GM18861 (cell line): ENCODE results near the gene BBS2.

Experiments
- ATAC-seq: cut with Tn5 transposase; IDR thresholded peaks from one replicate; pipeline ENCODE4 v1.9.1; 2021; ENCODE audit not compliant: unreplicated experiment

BBS2 gene, protein sequence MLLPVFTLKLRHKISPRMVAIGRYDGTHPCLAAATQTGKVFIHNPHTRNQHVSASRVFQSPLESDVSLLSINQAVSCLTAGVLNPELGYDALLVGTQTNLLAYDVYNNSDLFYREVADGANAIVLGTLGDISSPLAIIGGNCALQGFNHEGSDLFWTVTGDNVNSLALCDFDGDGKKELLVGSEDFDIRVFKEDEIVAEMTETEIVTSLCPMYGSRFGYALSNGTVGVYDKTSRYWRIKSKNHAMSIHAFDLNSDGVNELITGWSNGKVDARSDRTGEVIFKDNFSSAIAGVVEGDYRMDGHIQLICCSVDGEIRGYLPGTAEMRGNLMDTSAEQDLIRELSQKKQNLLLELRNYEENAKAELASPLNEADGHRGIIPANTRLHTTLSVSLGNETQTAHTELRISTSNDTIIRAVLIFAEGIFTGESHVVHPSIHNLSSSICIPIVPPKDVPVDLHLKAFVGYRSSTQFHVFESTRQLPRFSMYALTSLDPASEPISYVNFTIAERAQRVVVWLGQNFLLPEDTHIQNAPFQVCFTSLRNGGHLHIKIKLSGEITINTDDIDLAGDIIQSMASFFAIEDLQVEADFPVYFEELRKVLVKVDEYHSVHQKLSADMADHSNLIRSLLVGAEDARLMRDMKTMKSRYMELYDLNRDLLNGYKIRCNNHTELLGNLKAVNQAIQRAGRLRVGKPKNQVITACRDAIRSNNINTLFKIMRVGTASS

DNA sequence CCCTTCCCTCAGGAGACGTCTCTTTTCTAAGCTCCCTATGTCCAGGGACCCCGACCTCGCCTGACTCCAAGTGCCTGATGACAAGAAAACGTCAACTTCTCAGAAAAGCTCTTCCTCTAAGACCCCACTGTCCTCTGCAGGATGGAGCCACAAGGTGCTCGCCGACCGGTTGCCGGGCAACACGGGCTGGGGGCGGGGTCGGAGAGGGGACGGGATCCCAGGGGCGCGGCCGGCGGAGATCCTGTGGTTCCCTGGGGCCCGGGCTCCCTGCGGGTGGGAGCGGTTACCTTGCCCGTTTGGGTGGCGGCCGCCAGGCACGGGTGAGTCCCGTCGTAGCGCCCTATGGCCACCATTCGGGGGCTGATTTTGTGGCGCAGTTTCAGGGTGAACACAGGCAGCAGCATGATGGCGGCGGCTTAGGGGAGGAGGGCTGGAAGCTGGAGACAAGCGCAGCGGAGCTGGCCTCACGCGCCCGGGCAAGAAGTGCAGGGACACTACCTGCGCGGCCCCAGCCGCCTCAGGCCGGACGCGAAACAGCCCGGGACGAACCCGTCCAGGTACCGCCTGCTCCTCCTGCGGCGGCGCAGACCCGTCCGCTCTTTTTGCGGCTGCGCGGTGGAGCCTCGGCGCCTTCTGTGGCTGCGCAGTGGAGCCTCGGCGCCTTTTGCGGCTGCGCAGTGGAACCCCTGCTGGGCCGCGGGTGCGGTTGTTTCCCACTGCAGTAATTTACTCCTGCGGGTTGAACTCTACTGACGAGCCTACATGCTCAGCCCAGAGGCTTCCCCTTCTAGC, at the start of gene BBS2:
Gene BBS2 (minus strand): TSS at position 566 of the 792 bp plus-strand sequence. CDS start 162 bp downstream, at position 404.
- ATAC-seq = peak; percentile 76

DNA sequence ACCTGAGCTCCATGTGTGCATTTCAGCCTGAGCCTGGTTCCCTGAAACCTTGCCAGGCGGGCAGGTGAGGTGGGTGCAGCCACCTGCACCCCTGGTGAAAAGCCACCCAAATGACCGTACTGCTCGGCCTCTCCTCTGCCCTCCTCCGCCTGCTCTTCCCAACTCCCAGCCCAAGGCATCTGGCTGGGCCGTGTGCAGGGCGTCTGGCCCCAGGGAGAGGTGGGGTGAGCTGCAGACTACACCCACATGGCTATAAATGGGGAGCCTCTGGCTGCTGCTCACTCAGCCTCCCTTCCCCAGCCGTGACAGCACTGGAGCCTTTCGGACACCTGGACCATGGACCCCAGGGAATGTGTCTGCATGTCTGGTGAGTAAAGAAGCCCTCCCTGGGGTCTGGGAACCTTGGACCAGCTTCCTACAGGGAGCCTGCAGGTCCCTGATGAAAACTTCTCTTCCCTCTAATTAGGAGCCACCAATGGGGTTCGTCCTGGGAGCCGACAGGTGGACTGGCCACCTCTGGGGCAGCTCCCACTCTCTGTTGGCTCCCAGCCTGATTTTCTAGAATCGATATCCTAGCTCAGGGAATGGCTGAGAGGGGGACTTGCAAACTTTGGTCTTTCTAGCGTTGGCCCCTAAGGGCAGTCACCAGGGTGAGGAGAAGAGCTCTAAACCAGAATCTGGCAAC, 45.1 kb upstream of the BBS2 start, which contains the start of gene MT4:
Gene MT4 (plus strand): TSS at position 281 of the 685 bp plus-strand sequence. CDS start 56 bp downstream, at position 337.
- no peak for ATAC-seq

DNA sequence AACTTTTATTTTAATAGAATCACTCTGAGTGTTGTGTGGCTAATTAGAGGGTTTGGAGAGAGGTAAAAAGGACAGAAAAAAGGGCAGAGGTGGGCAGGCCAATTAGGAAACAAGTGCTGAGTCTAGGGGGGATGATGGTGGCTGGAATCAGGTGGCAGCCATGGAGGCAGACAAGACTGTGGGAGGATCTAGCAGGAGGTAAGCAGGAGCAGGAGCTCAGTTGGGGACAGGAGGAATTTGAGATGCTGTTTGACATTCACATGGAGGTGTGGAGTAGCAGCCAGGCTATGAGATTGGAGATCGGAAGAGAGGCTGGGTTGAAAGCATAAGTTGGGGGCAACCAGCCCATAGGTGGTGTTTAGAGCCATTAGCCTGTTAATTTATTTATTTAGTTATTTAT, 41.3 kb upstream of the BBS2 start:
- no peak for ATAC-seq

DNA sequence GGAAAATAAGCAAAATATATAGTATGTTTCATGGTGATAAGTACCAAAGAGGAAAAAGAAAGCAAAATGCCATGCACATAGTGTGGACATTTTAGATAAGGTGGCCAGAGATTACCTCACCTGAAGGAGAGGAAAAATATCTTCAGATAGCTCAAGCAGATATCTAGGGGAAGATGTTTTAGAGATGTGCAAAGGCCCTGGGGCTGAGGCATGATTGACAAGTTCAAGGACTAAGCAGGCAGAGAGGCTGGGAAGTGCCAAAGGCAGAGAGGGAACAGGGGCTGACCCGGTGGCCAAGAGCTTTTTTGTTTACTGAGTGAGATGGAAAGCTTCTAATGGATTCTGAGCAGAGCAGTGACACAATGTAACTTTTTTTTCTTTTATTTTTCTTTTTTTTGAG, 40.6 kb upstream of the BBS2 start:
- ATAC-seq = no peak

DNA sequence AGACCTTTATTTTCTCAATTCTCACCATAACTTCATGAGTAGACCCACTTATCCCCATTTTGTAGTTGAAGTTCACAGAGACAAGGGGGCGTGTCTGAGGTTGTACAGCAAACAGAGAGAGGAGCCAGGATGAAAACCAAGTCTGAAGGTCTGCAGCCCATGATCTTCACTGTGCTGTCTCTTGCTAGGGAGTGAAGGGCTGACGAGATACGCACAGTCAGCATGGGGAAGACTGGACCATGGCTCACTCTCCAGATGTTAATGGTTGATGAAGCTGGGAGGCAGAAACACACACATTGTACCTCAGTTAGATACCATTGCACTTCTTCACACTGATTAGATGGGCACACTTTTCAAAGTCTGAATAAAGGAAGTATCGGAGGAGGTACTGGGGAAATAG, 39.3 kb upstream of the BBS2 start:
- ATAC-seq = no peak

DNA sequence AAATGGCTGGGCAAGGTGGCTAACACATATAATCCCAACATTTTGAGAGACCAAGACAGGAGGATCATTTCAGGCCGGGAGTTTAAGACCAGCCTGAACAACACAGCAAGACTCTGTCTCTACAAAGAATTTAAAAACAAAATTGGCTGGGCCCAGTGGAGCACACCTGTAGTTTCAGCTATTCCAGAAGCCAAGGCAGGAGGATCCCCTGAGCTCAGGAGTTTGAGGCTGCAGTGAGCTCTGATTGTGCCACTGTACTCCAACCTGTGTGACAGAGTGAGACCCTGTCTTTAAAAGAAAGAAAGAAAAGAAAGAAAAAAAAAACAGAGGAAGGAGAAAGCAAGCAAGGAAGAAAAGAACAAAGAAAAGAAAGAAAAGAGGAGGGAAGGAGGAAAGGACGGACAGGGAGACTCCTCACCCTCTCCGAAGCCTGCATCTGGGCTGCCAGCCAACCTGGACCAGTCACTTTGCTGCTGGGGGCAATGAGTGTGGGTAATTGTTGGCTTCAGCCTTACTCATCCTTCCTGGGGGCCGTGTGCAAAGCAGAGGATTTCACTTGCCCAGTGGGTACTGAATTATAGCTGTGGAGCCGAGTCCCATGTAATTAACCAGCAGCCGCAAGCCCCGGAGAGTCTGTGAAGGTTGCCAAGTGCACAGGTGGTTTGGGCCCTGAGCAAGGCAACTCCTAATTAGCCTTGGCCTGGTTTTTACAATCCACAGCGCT, 38.4 kb upstream of the BBS2 start:
- no peak for ATAC-seq

DNA sequence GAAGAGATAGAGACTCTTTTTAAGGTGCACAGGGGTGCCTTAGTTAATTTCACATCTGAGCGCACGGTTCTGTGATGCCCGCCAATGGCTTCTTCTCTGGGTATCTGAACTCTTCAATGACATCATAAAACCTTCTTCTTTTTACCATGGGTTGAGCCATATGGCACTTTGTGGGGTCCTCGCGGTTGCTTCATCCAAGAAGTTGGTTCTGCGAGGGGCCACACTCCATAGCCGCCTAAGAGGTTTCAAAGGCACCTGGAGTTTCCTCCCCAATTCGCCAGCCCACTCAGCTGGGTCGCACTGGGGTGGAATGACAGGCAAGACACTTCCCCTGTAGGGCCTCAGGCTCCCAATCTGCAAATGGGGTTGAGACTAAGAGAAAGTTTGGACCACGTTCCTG, 34.6 kb upstream of the BBS2 start:
- ATAC-seq = no peak

DNA sequence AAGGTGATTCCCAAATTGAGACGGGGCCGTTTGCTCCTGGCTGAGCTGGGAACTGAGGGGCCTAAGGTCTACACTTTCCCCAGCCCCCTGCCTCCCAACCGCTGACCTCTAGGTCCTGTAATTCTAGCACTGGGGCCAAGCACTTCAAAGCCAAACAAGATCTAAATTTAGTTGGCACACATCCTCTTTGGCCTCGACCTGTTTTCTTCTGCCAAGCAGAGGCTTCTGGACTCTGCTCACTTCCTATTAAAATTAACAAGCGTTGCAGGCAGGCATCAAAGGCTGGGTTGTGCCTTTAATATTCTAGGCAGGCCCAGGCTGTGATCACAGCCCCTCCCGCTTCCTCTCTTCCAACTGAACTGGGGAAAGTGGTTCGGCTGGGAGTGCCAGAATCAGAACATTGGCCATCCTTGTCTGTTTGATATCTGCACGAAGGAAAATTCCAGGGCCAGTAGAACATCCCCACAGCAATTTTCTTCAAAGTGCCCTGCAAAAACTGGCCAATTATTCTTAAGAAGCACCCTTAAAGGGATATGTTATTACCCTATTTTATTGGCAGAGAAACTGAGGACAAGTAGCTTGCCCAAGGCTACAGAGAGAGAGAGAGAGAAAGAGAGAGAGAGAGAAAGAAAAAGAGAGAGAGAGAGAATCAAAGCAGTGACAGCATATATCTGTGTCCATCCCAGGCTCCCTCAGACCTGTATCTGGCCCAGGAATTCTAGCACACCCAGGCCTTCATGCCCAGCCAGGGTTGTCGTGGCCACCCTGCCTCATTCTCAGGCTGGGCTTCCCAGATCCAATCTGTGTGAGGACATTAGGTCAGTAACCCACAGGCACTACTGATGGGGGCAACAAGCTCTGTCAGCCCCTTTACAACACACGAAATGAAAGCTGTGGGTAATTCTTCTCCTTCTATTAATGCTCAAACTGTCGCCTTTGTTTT, 32.2 kb upstream of the BBS2 start:
- no peak for ATAC-seq

DNA sequence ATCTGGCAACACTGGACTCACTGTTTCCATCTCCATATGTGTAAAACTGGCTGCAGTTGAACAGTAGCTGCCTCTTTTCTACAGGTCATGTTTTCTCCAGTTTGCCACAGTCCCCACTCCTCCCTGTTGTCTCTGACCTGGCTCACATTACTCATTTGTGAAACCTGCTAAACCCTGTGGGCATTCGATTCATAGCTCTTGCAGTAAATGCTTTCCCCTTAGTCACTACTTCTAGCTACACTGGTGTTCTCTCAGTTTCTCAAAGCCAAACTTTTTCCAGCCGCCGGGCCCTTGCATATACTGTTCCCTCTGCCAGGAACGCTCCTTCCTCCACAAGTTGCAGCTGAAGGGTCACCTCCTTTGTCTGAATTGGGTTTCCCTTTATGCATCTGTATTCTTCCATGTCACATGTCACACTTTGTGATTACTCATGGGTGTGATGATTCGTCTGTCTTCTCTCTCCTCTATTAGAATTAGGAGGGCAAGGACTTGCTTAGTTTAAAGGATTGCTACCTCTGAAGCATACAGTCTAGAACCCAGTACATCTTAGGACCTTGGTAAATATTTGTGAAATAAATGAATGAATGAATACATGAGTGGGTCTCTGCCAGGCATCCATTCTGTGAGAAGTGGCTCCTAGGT, 30.0 kb upstream of the BBS2 start:
- ATAC-seq = no peak

DNA sequence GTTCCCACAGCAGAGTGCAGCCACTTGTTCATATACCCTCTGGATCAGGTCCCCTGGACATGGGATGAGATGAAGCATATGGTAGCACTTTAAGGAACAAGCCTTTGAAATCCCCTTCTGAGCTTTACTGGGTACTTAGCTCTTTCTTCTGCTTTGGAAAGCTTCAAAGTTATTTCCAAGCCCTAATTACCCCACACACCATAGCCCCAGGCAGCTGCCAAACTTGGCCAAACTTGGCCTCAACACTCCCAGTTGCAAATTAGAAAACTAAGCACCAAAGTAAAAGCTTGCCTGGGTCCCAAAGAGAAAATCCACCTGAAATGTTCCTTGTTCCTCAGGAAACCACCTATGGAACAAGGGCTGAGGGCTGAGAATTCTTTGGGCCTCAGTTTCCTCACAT, 29.3 kb upstream of the BBS2 start:
- ATAC-seq = no peak

DNA sequence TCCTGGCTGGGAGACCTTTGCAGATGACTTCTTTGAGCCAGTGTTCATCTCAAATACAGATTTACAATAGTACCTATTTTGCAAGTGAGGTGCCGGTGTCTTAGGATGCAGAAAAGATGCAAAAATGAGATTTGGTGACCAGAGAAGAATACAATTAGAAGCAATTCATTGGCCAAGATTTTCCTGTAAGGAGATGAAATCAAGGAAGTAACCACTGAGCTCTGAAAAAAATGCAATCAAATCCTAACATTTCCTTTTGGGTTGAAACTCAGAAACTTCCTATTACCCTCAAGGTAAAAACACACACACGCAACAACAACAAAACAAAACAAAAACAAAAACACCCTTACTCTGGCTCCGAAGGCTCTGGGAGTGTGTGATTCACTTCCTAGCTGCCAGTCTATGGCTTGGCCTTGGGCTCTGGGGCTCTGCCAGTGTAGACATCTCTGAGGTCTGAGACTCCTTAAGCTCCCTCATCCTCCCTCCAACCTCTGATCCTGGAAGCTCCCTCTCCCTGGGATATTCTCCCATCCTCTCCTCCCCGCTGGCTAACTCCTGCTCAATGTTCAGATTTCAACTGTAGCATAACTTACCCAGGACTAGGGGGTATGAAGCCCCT, 28.2 kb upstream of the BBS2 start:
- ATAC-seq = no peak

DNA sequence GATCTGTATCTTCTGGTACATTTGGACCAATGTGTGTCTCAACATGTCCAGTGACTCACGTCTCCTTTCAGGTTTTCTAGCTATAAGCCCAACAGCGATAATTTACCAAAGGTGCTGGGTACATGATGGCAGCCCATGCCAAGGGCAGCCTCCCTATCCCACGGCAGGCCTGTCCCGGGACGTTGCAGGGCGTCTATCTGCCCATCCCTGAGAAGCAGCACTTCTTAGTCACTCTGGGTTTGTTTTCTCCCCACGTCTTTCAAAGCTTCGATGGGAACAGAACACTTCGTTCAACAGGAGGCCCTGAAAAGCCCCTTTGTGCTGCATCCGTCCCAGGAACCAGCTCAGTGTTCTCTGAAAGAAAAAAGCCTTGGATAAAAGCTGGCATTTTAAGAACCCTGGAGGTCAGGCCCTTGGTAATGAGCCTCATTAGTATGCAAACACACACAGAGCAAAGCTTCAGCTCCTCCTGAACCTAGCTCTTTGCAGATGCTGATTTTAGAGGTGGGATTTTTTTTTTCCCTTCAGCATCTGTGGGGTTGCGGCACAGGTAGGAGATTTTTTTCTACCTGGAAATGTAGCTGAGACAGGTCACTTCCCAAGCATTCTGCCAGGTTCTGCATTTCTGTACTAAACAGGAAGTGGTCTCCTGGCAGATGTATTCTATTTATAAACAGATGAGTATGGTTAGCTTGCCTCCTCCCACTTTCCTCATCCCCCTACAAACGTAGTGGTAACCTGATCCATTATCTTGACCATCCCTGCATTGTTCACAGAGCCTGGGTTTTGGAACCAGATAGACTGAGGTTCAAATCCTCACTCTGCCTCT, 27.5 kb upstream of the BBS2 start:
- no peak for ATAC-seq

DNA sequence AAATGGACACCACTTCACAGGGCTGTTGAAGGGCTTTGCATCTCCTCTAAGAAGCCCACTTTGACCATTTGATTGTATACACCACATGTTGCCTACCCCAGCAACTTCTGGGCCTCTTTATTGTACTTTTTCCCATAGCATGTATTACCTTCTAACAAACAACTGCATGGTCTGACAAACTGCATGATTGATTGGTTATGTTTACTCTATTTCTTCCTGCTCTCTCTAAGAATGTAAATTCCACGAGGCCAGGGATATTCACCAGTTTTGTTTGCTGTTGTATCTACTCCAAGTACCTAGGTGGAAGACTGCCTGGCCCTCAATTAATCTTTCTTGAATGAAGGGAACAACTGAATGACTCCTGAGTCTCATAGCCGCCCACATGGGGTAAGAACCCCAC, 22.2 kb upstream of the BBS2 start:
- ATAC-seq = no peak

DNA sequence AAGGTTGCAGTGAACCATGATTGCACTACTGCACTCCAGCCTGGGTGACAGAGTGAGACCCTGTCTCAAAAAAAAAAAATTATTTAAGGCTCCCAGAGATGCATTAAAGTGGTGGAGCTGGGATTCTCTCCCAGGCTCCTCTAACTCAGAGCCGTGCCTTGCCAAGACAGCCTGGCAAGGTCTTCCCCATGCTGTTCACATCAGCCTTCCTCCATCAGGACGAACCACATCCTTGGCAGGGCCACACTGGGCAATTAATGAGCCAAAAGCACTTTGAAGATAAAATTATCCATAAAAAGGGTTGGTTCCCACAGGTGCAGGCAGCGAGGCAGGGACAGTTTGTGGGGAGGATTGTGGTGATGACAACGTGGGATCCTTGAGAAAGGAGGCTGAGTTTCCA, 19.8 kb upstream of the BBS2 start:
- no peak for ATAC-seq

DNA sequence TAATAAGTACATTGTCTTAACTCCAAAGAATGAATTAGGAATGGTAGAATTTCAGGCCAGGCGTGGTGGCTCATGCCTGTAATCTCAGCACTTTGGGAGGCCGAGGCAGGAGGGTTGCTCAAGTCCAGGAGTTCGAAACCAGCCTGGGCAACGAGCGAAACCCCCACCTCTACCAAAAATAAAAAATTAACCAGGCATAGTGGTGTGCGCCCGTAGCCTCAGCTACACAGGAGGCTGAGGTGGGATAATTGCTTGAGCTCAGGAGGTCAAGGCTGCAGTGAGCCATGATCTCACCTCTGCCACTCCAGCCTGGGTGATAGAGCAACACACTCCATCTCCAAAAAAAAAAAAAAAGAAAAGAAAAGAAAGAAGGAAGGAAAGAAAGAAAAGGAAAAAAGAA, 18.5 kb upstream of the BBS2 start:
- no peak for ATAC-seq

DNA sequence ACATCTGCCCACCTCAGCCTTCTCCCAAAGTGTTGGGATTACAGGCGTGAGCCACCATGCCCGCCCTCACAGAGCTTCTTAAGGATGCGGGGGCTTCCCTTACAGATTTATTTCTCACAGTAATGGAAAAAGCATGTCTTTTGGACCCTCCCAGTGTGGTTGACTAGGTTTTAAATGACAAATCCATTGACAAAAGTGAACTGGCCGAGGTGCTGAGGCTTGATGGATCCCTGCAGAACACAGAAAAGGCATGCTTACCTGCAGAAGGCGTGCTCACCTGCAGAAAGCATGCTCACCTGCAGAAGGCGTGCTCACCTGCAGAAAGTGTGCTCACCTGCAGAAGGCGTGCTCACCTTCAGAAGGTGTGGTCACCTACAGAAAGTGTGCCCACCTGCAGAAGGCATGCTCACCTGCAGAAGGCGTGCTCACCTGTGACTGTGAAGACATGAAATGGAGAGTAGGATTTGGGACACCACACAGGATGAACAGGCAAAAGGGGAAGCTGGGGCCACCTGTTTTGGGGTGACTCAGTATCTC, 15.1 kb upstream of the BBS2 start:
- no peak for ATAC-seq

DNA sequence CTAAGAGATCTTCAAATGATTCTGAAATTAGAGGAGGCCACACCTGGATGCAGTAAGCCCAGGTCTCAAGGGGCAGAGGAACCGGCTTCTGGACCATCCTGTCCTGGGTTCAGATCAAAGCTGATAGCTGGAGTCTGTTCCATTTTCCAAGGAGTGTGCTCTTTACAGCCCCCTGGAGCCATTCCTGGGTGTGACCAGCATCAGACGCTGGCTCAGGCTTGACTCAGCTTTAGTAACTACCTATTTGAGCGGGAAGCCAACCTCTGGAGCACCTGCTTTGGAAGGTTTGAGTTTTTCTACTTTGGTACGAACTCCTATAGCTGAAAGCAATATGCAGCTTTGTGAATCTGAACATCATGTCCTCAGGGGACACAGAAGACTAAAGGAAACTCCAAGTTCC, 12.9 kb upstream of the BBS2 start:
- no peak for ATAC-seq
